ENCODE measurements around the gene SMTN. TPM values are rescaled to one million over a fixed set of nuclear protein-coding genes. Genes with fewer than 3 reads are reported as not detected.
"Not testable (repeated sequence)": the region's sequence is repeated elsewhere in the genome, so short reads cannot be mapped to it uniquely, and the experiment has no call there.

SMTN gene
- total RNA-seq, 2 experiments from 2014 or later = 39.9 to 45.8 TPM

DNA sequence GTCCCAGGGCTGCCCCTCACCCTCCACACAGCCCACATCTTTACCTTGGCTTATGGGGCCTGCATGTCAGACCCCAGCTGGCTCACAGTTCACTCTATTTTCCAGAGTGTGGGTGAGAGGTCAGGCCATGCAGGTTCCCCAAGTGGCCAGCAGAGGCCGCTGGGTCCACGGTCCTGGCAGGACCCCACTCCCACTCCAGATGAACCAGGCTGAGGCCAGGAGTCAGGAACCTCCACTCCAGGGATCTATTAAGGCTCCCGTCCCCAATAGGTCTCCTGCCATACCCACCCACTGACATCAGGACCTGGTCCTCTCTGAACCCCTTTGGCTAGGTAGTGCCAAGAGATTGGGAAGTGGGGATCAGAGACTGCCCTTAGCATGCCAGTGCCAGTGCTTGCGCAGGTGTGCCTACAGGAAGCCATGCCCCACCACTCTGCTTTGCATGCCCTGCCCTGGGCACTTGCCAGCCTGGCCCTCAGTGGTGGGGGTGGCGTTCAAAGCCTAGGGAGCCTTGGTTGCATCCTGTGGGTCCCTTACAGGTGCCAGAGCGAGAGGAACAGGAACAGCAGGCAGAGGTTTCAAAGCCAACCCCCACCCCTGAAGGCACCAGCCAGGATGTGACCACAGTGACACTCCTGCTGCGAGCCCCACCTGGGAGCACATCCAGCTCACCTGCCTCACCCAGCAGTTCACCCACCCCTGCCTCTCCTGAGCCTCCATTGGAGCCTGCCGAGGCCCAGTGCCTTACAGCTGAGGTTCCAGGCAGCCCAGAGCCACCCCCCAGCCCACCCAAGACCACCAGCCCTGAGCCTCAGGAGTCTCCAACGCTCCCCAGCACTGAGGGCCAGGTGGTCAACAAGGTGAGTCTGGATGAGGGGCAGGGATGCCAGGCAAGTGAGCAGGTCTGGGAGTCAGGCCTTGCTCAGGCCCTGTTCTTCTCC lies 8.3 kb downstream of the SMTN start:
- H3K4me1 Mint-ChIP-seq = peaks cover 1% of the 10 kb centered on the region
- POLR2A ChIA-PET = interaction anchor here (0.6 kb wide), 1 partner anchor 335 kb away, joined by 3 read pairs; no protein-coding TSS in a partner anchor
- H3K27me3 Mint-ChIP-seq = no peaks in the 10 kb centered on the region
- ATAC-seq (ENCODE audit: low read depth) (no peak), DNase-seq (no peak)
- no peaks in the 10 kb centered on the region for H3K9me3 Mint-ChIP-seq
- H3K27ac Mint-ChIP-seq = no peak overlapping the region
- H3K4me3 Mint-ChIP-seq = no peak overlapping the region
- no peaks in the 10 kb centered on the region for H3K36me3 Mint-ChIP-seq

DNA sequence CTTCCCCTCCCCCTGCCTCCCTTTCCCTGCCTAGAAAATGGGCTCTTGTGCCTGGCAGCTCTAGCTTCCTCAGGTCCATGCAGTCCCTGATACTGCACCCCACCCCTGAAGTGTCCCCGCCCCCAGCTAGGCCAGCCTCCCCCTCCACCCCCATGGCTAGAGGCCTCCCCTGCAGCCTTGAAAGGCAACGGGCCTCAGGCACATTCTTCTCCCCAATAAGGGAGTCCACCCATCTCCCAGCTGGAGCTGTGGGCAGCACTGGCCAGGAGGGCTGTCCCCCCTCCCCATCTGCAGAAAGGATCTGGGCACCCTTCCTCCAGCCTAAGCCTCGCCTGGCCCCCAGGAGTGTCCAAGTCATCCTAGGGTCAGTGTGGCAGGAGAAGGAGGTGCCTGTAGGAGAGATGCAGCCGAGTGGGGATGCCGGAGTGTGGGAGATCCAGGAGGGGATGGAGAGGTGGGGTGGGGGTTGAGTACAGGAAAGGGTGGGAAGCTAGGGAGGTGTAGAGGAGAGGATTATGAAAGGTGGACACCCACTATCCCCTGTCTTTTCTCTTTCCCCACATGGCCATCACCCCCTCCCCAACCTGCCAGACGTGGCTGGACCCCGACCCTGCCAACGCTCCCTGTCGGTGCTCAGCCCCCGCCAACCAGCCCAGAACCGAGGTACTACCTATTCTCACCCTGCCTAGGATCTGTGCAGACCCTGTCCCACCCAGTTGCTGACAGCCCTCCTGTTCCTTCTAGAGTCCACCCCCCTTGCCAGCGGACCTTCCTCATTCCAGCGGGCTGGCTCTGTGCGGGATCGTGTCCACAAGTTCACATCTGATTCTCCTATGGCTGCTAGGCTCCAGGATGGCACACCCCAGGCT lies 9.3 kb downstream of the SMTN start:
- H3K27ac Mint-ChIP-seq = no peak overlapping the region
- DNase-seq (no peak), ATAC-seq (ENCODE audit: low read depth) (no peak)
- POLR2A ChIA-PET = interaction anchor here (0.6 kb wide), 1 partner anchor 334 kb away, joined by 3 read pairs; no protein-coding TSS in a partner anchor
- no peaks in the 10 kb centered on the region for H3K36me3 Mint-ChIP-seq
- no peaks in the 10 kb centered on the region for H3K9me3 Mint-ChIP-seq
- H3K4me1 Mint-ChIP-seq = no peaks in the 10 kb centered on the region
- H3K4me3 Mint-ChIP-seq = no peak overlapping the region
- no peaks in the 10 kb centered on the region for H3K27me3 Mint-ChIP-seq

DNA sequence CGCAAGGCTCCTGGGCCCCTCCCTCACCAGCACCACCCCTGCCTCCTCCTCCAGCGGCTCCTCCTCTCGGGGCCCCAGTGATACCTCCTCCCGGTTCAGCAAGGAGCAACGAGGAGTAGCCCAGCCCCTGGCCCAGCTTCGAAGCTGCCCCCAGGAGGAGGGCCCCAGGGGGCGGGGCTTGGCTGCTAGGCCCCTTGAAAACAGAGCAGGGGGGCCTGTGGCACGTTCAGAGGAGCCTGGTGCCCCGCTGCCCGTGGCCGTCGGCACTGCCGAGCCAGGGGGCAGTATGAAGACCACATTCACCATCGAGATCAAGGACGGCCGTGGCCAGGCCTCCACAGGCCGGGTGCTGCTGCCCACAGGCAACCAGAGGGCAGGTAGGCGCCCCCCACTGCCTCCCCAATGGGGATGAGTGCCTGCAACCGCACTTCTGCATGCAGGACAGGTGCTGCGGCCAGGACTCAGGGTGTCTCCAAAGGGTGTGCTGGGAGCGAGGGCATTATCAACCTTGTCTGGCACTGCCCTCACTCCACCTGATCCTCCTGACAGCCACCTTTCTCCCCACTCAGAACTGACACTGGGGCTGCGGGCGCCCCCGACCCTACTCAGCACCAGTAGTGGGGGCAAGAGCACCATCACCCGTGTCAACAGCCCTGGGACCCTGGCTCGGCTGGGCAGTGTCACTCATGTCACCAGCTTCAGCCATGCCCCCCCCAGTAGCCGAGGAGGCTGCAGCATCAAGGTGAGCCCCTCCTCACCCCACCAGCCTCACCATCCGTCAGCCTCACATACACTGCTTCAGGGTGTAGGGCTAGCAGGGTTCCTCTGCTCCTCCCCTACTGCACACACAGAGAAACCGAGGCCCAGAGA lies 10.2 kb downstream of the SMTN start:
- no peaks in the 10 kb centered on the region for H3K9me3 Mint-ChIP-seq
- H3K27ac Mint-ChIP-seq = no peak overlapping the region
- H3K4me3 Mint-ChIP-seq = no peak overlapping the region
- H3K4me1 Mint-ChIP-seq = no peaks in the 10 kb centered on the region
- H3K36me3 Mint-ChIP-seq = peaks cover 6% of the 10 kb centered on the region
- no peak for ATAC-seq (ENCODE audit: low read depth)
- H3K27me3 Mint-ChIP-seq = no peaks in the 10 kb centered on the region
- POLR2A ChIA-PET = no interaction called here
- DNase-seq = no peak

DNA sequence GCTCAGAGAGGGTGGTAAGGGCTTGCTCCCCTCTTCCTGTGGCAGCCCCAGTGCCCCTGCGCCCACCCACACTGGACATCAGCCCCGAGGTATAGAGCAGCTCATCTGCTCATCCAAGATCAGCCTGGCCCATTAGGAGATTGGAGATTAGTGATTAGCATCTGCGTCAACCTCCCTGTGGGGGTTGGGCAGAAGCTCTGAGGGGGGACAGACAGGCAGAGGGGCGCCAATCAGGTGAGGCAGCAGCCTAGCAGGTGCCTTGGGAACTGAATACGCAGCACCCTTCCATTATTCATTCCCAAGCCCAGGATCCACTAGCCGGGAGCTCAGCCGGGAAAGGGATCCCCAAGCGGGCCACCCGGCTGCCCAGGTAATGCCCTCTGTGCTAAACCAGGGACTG lies 11.0 kb downstream of the SMTN start:
- no peak overlapping the region for H3K4me3 Mint-ChIP-seq
- peaks cover 6% of the 10 kb centered on the region for H3K36me3 Mint-ChIP-seq
- DNase-seq (no peak), ATAC-seq (ENCODE audit: low read depth) (no peak)
- H3K27ac Mint-ChIP-seq = no peak overlapping the region
- H3K4me1 Mint-ChIP-seq = no peaks in the 10 kb centered on the region
- no peaks in the 10 kb centered on the region for H3K27me3 Mint-ChIP-seq
- POLR2A ChIA-PET = no interaction called here
- no peaks in the 10 kb centered on the region for H3K9me3 Mint-ChIP-seq

DNA sequence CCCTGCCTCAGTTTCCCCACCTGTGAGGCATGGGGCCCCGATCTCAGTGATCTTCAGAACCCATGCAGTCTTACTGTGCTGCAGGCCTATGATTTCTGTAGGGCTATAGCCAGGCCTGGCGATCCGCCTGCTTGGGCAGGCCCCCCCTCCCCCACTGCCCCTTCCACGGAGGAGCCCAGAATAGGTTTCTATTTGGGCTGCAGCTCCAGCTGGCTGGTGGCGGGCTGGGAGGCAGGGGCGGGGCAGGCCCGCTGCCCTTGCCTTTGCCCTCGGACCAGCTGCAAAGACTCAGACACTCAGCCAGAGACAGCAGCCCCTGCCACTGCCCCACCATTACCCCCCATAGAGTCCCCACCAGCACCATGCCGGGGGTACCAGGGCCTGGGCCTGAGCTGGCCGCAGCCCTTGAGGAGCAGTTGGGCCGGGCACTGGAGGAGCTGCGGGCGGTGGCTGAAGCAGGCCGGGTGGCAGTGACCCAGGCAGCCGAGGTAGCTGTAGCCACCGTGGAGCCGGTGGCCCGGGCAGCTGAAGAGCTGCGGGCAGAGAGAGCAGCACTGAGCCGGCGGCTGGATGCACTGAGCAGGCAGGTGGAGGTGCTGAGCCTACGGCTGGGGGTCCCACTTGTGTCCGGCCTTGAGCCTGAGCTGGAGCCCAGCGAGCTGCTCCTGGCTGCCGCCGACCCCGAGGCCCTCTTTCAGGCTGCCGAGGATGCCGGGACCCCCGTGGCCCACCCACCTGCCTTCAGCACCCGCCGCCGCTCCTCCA lies 12.2 kb downstream of the SMTN start:
- POLR2A ChIA-PET = interaction anchor here (0.6 to 1.3 kb wide), 3 partner anchors 8 to 171 kb away, joined by 3 to 6 read pairs (median 5); partner anchors contain the start of gene SMTN
- no peaks in the 10 kb centered on the region for H3K4me1 Mint-ChIP-seq
- H3K4me3 Mint-ChIP-seq = no peak overlapping the region
- H3K27ac Mint-ChIP-seq = no peak overlapping the region
- no peaks in the 10 kb centered on the region for H3K27me3 Mint-ChIP-seq
- H3K9me3 Mint-ChIP-seq = no peaks in the 10 kb centered on the region
- peaks cover 6% of the 10 kb centered on the region for H3K36me3 Mint-ChIP-seq
- ATAC-seq (ENCODE audit: low read depth) (no peak), DNase-seq (no peak)

DNA sequence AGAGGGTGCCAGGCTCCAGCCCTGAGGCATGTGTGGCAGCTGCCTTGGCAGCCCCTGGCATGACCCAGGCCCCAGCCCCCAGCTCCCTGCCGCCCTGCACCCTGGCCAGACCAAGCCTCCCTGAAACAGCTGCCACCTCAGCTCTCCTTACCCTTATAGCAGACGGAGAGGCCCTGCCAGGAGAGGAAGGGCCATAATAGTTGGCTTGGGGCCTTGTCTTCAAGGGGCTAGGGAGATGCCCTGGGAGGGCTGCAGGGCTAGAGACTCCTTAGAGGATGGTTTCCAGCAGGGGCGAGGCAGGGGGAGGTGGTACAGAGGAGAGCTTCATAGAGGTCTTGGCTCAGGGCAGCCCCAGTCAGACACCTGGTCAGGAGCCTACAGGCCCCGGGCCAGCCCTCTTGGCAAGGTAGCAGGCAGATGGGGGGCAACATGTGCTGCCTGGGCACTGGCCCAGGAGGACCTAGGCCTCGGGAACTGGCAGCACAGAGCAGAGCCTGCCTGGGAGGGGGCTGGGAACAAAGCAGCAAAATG lies 13.0 kb downstream of the SMTN start:
- H3K36me3 Mint-ChIP-seq = peaks cover 8% of the 10 kb centered on the region
- H3K27ac Mint-ChIP-seq = no peak overlapping the region
- no peaks in the 10 kb centered on the region for H3K27me3 Mint-ChIP-seq
- no peaks in the 10 kb centered on the region for H3K4me1 Mint-ChIP-seq
- POLR2A ChIA-PET = interaction anchor here (0.6 to 1.3 kb wide), 3 partner anchors 9 to 172 kb away, joined by 3 to 6 read pairs (median 5); partner anchors contain the start of gene SMTN
- no peaks in the 10 kb centered on the region for H3K9me3 Mint-ChIP-seq
- ATAC-seq (ENCODE audit: low read depth) = no peak
- H3K4me3 Mint-ChIP-seq = no peak overlapping the region
- DNase-seq = no peak

DNA sequence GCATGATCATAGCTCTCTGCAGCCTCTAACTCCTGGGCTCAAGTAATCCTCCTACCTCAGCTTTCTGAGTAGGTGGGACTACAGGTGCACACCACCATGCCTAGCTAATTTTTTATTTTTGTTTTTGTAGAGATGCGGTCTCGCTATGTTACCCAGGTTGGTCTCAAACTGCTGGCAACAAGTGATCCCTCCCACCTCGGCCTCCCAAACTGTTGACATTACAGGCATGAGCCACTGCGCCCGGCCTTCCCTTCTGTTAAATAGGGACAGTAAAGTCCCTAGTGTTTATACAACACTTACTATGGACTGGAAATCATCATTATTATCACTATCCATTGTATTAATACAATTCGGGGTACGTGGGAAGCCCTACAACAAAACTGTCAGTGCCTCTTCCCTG lies 13.6 kb downstream of the SMTN start:
- ATAC-seq (ENCODE audit: low read depth) (no peak), DNase-seq (no peak)
- Mint-ChIP-seq H3K9me3 (no peaks in the 10 kb centered on the region), H3K27ac (no peak overlapping the region), H3K4me3 (no peak overlapping the region), H3K27me3 (no peaks in the 10 kb centered on the region), H3K4me1 (no peaks in the 10 kb centered on the region), H3K36me3 (peaks cover 8% of the 10 kb centered on the region)
- POLR2A ChIA-PET = interaction anchor here (1.3 kb wide), 1 partner anchor 10 kb away, joined by 6 read pairs; no protein-coding TSS in a partner anchor

DNA sequence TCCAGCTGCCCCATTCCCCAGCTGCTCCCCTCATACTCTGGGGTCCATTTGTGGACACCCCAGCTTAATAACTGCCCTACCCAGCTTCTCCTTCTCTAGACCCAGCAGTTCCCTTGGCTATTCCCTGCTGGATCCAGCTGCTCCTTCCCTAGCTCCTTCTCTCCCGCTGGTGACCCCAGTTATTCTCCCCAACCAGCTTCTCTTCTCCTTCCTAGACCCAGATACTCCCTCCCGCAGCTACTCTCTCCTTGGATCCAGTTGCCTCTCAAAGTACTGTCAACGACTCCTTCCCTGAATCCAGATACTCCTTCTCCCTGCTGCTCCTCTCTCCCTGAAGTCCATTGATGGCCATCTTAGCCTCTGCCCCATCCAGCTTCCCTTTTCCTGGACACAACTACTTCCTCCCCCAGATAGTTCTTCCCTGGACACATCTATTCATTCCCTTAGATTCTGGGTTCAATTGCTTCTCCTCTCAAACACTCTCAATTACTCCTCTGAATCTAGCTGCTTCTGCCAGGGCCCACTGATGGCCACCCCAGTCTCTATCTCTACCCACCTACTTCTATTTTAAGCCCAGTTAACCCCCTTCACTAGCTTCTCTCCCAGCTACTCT lies 14.6 kb downstream of the SMTN start:
- POLR2A ChIA-PET = interaction anchor here (0.5 to 1.1 kb wide), 2 partner anchors 11 to 104 kb away, joined by 3 to 4 read pairs; no protein-coding TSS in a partner anchor
- ATAC-seq (ENCODE audit: low read depth) (no peak), DNase-seq (no peak)
- H3K36me3 Mint-ChIP-seq = peaks cover 12% of the 10 kb centered on the region
- H3K27me3 Mint-ChIP-seq = no peaks in the 10 kb centered on the region
- H3K4me3 Mint-ChIP-seq = no peak overlapping the region
- no peaks in the 10 kb centered on the region for H3K4me1 Mint-ChIP-seq
- H3K27ac Mint-ChIP-seq = no peak overlapping the region
- no peaks in the 10 kb centered on the region for H3K9me3 Mint-ChIP-seq

DNA sequence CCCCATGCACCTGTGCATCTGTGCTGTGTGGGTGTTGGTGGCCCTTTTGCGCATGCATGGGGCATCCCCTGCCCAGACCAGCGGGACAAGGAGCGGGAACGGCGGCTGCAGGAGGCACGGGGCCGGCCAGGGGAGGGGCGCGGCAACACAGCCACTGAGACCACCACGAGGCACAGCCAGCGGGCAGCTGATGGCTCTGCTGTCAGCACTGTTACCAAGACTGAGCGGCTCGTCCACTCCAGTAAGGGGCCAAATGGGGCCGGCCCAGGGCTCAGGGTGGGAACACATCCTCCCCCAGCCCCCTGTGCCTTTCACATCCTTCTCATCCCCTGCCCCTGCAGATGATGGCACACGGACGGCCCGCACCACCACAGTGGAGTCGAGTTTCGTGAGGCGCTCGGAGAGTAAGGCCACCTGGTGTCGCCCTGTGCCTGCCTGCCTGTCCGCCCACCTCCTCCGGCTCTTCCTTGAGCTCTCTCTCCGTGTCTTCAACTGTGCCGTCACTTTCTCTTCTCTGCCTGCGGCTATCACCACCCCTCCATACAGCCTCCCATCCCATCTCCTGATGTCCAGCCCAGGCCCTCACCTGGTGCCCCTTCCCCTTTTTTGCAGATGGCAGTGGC lies 15.7 kb downstream of the SMTN start:
- H3K4me3 Mint-ChIP-seq = no peak overlapping the region
- H3K27ac Mint-ChIP-seq = no peak overlapping the region
- peaks cover under 1% of the 10 kb centered on the region for H3K4me1 Mint-ChIP-seq
- peaks cover 12% of the 10 kb centered on the region for H3K36me3 Mint-ChIP-seq
- POLR2A ChIA-PET = no interaction called here
- no peak for DNase-seq
- no peaks in the 10 kb centered on the region for H3K9me3 Mint-ChIP-seq
- H3K27me3 Mint-ChIP-seq = no peaks in the 10 kb centered on the region
- no peak for ATAC-seq (ENCODE audit: low read depth)

DNA sequence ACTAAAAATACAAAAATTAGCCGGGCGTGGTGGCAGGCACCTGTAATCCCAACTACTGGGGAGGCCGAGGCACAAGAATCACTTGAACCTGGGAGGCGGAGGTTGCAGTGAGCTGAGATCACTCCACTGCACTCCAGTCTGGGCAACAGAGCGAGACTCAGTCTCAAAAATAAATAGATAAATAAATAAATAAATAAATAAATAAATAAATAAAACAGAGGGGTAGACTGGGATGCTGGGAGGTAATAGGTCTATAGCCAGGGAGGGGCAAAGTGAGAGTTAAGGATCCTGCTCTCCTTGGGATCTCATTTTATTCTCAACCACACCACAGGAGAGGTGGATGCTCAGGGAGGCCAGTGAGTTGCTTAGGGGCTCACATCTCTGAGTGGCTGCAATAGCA lies 16.4 kb downstream of the SMTN start:
- H3K4me3 Mint-ChIP-seq; DNase-seq; H3K27me3 Mint-ChIP-seq; H3K27ac Mint-ChIP-seq; ATAC-seq (ENCODE audit: low read depth); POLR2A ChIA-PET; H3K4me1 Mint-ChIP-seq; H3K9me3 Mint-ChIP-seq: not testable (repeated sequence)
- peaks cover 14% of the 10 kb centered on the region for H3K36me3 Mint-ChIP-seq

DNA sequence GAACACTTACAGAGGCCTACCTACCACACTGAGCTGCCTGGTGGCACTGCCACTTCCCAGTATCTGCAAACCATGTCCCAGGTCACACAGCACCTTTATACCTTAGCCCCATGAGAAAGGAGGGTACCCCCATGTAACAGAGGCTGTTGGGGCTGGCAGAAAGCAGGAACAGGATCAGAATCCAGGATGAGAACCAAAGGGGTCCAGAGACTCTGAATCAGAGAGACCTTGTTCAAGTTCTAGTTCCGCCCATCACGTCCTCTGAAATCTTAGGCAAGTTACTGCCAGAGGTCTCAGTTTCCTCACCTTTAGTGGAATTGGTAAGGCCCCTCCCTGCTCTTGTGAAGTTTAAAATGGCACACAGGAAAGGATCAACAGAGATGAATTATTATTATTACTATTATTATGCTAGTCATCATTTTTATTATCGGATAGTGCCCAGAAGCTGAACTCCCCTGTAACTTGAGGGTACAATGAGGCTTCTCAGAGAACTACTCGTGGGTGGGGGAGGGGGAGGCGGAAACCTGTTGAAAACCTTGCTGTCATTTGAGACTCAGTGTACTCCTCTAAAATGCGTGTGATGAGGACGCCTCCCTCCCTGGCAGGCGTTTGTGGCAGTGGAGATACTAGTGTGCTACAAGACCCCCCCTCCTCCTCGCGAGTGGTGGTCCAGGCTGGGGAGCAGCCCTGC lies 17.0 kb downstream of the SMTN start:
- no peak overlapping the region for H3K27ac Mint-ChIP-seq
- ATAC-seq (ENCODE audit: low read depth) (no peak), DNase-seq (no peak)
- no peaks in the 10 kb centered on the region for H3K9me3 Mint-ChIP-seq
- peaks cover 14% of the 10 kb centered on the region for H3K36me3 Mint-ChIP-seq
- POLR2A ChIA-PET = no interaction called here
- H3K4me3 Mint-ChIP-seq = no peak overlapping the region
- H3K27me3 Mint-ChIP-seq = no peaks in the 10 kb centered on the region
- peaks cover 2% of the 10 kb centered on the region for H3K4me1 Mint-ChIP-seq

Data from activated naive CD8-positive, alpha-beta T cell treated with anti-CD3 and anti-CD28 coated beads, Interleukin-2, amount 10 ng/mL, durations not matched to agents 7 days and 5 days (primary cell).